ENCODE measurements around the gene SLC6A6. TPM values are rescaled to one million over a fixed set of nuclear protein-coding genes. Genes with fewer than 3 reads are reported as not detected.

SLC6A6 gene
- total and polyA plus RNA-seq, 10 of the 15 experiments (the other 5 are each of a cell fraction or from before 2014, with no cell fraction given): 5.6 to 47.0 (median 20.2) TPM

- no peak for TF ChIP-seq BCLAF1 (IDR thresholded peaks at IDR 0.05)
- TF ChIP-seq ATF3 (IDR thresholded peaks at IDR 0.05; ENCODE audit: borderline replicate concordance, extremely low read depth, low read depth, low read length): no peak
- no peak for TF ChIP-seq ZBED1 (IDR thresholded peaks at IDR 0.05; ENCODE audit: borderline replicate concordance)
- TF ChIP-seq NRF1 (conservative IDR thresholded peaks at IDR 0.05; ENCODE audit: low read depth, low read length): no peak
- no peak for TF ChIP-seq ZNF687 (IDR thresholded peaks at IDR 0.05)
- no peak for TF ChIP-seq ZNF207 (IDR thresholded peaks at IDR 0.05; ENCODE audit: borderline replicate concordance)
- no peak for TF ChIP-seq NR2C1 (IDR thresholded peaks at IDR 0.05)
Observed at GRCh38 chr3:14492948-14493881, 90.8 kb downstream of the SLC6A6 start (continued).

All from GM12878 (cell line).